Retina (tissue), 1 donor: ENCODE measurements around the gene PCDHA7.
"Not testable (repeated sequence)": the region's sequence is repeated elsewhere in the genome, so short reads cannot be mapped to it uniquely, and the experiment has no call there.

Source experiments
- DNase-seq: peaks from one replicate; pipeline ENCODE4 v3.0.0-alpha.2; 2016

PCDHA7 gene

GRCh38 chr5:140833993-140834392 is at the start of gene PCDHA7:
TSS of gene PCDHA7 (plus strand) at chr5:140834269. CDS start at chr5:140834384, 115 bp downstream.
- no peak for DNase-seq

- no peak for DNase-seq
Measured at GRCh38 chr5:140785905-140786686, 48.0 kb upstream of the PCDHA7 start, which contains the start of gene PCDHA1. TSS of gene PCDHA1 (plus strand) at chr5:140786140.

- not testable (repeated sequence) for DNase-seq
Measured at GRCh38 chr5:140787422-140787821, 46.6 kb upstream of the PCDHA7 start.

- not testable (repeated sequence) for DNase-seq
Measured at GRCh38 chr5:140787849-140788504, 46.1 kb upstream of the PCDHA7 start.

GRCh38 chr5:140791089-140791488 is 43.0 kb upstream of the PCDHA7 start:
- DNase-seq: no peak

- DNase-seq: no peak
Measured at GRCh38 chr5:140794595-140795258, 39.3 kb upstream of the PCDHA7 start, which contains the start of gene PCDHA2. TSS of gene PCDHA2 (plus strand) at chr5:140794852.

GRCh38 chr5:140795259-140795641 is 38.8 kb upstream of the PCDHA7 start:
- no peak for DNase-seq

GRCh38 chr5:140796072-140796717 is 37.9 kb upstream of the PCDHA7 start:
- not testable (repeated sequence) for DNase-seq

- DNase-seq: no peak
Measured at GRCh38 chr5:140796718-140797095, 37.4 kb upstream of the PCDHA7 start.

- peak; percentile 39 for DNase-seq
Measured at GRCh38 chr5:140800816-140801493, 33.1 kb upstream of the PCDHA7 start, which contains the start of gene PCDHA3. TSS of gene PCDHA3 (plus strand) at chr5:140801057.

GRCh38 chr5:140801494-140801841 is 32.6 kb upstream of the PCDHA7 start:
- DNase-seq: no peak

GRCh38 chr5:140802381-140802780 is 31.7 kb upstream of the PCDHA7 start:
- DNase-seq: not testable (repeated sequence)

- no peak for DNase-seq
Measured at GRCh38 chr5:140802781-140803271, 31.2 kb upstream of the PCDHA7 start.

- DNase-seq: no peak
Measured at GRCh38 chr5:140806834-140807775, 27.0 kb upstream of the PCDHA7 start, which contains the start of gene PCDHA4. TSS of gene PCDHA4 (plus strand) at chr5:140807068.

GRCh38 chr5:140808241-140808888 is 25.7 kb upstream of the PCDHA7 start:
- not testable (repeated sequence) for DNase-seq

- DNase-seq: no peak
Measured at GRCh38 chr5:140808889-140809291, 25.2 kb upstream of the PCDHA7 start.

GRCh38 chr5:140821375-140822280 is 12.4 kb upstream of the PCDHA7 start, which contains the start of gene PCDHA5:
TSS of gene PCDHA5 (plus strand) at chr5:140821613.
- DNase-seq: no peak

GRCh38 chr5:140822281-140822629 is 11.8 kb upstream of the PCDHA7 start:
- DNase-seq: no peak

GRCh38 chr5:140822969-140823368 is 11.1 kb upstream of the PCDHA7 start:
- DNase-seq: not testable (repeated sequence)
